ENCODE measurements around the gene KCTD10.

Gene KCTD10

GRCh38 chr12:109449845-109450532 lies 27.1 kb downstream of the KCTD10 start:
- peak; percentile 52 for DNase-seq
- H4K5ac ChIP-seq (ENCODE audit: low read length) = no peak overlapping the region
- H2BK15ac ChIP-seq (replicated peaks; ENCODE audit: low read depth) = no peak overlapping the region
- H3K36me3 ChIP-seq (ENCODE audit: control insufficient read depth, insufficient read depth, low read length) = peaks cover 4% of the 10 kb centered on the region
- no peaks in the 10 kb centered on the region for H3K79me1 ChIP-seq (ENCODE audit: low read length)
- H2AK5ac ChIP-seq (ENCODE audit: low read length) = no peak overlapping the region
- H3K23ac ChIP-seq (ENCODE audit: low read length) = no peak overlapping the region
- H3K18ac ChIP-seq (ENCODE audit: low read length) = no peak overlapping the region
- H3K27ac ChIP-seq (ENCODE audit: low read depth, low read length) = no peak overlapping the region
- H3K4me1 ChIP-seq (ENCODE audit: control insufficient read depth, low read depth, low read length) = no peaks in the 10 kb centered on the region
- H2BK120ac ChIP-seq (ENCODE audit: low read depth, low read length) = no peak overlapping the region
- no peak overlapping the region for H3K4ac ChIP-seq (ENCODE audit: low read depth, low read length)
- no peak overlapping the region for H3K9ac ChIP-seq (ENCODE audit: low read length)
- no peaks in the 10 kb centered on the region for H3K27me3 ChIP-seq (ENCODE audit: insufficient read depth, low read length, poor library complexity)
- no CpG with 5 or more reads among the region's 16 CpGs for WGBS (ENCODE audit: extremely low coverage, insufficient coverage, low lambda C conversion rate)
- no peak overlapping the region for H3K56ac ChIP-seq (ENCODE audit: low read length)
- no peak overlapping the region for H3K4me2 ChIP-seq (ENCODE audit: low read length)
- H2BK5ac ChIP-seq (ENCODE audit: low read length) = no peak overlapping the region
- H3K79me2 ChIP-seq (ENCODE audit: control insufficient read depth, insufficient read depth, low read length) = peaks cover 2% of the 10 kb centered on the region
- no peak overlapping the region for H3K4me3 ChIP-seq (ENCODE audit: low read length)
- no peak overlapping the region for H4K8ac ChIP-seq (ENCODE audit: low read depth, low read length)

- Histone ChIP-seq H3K79me2 (ENCODE audit: control insufficient read depth, insufficient read depth, low read length) (peaks cover 2% of the 10 kb centered on the region), H3K36me3 (ENCODE audit: control insufficient read depth, insufficient read depth, low read length) (peaks cover 2% of the 10 kb centered on the region)
- no CpG with 5 or more reads among the region's 8 CpGs for WGBS (ENCODE audit: extremely low coverage, insufficient coverage, low lambda C conversion rate)
Observed at GRCh38 chr12:109448707-109449390, 28.3 kb downstream of the KCTD10 start.

DNA sequence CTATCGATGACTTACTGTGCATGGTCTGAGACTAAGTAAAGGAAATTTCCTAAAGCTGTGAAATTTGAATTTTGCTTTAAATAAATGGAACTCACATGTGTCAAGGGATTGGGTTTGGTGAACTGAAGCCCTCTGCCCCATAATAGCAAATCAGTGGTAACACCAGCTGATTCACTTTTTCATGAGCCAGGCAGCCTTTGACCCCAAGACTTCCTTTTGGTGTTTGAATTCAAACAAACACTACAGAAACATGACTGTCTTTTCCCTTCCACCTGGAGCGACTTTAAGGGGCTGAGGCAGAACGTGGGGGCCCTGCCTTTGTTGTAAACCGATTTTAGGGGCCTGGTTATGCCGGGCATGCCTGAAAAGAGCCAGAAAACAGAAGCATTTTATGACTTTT lies 28.8 kb downstream of the KCTD10 start:
- Histone ChIP-seq H3K27ac (ENCODE audit: low read depth, low read length) (no peak overlapping the region), H3K4me2 (ENCODE audit: low read length) (no peak overlapping the region), H4K8ac (ENCODE audit: low read depth, low read length) (no peak overlapping the region), H3K4ac (ENCODE audit: low read depth, low read length) (no peak overlapping the region), H3K23ac (ENCODE audit: low read length) (no peak overlapping the region), H3K4me1 (ENCODE audit: control insufficient read depth, low read depth, low read length) (no peaks in the 10 kb centered on the region), H3K9ac (ENCODE audit: low read length) (no peak overlapping the region), H4K5ac (ENCODE audit: low read length) (no peak overlapping the region), H3K79me1 (ENCODE audit: low read length) (no peaks in the 10 kb centered on the region), H3K36me3 (ENCODE audit: control insufficient read depth, insufficient read depth, low read length) (peaks cover 2% of the 10 kb centered on the region), H2BK120ac (ENCODE audit: low read depth, low read length) (no peak overlapping the region), H2AK5ac (ENCODE audit: low read length) (no peak overlapping the region), H2BK5ac (ENCODE audit: low read length) (no peak overlapping the region), H3K4me3 (ENCODE audit: low read length) (no peak overlapping the region), H3K27me3 (ENCODE audit: insufficient read depth, low read length, poor library complexity) (no peaks in the 10 kb centered on the region), H2BK15ac (replicated peaks; ENCODE audit: low read depth) (no peak overlapping the region), H3K79me2 (ENCODE audit: control insufficient read depth, insufficient read depth, low read length) (peaks cover 2% of the 10 kb centered on the region), H3K18ac (ENCODE audit: low read length) (no peak overlapping the region), H3K56ac (ENCODE audit: low read length) (no peak overlapping the region)
- WGBS (ENCODE audit: extremely low coverage, insufficient coverage, low lambda C conversion rate) = no CpG with 5 or more reads among the region's 5 CpGs
- DNase-seq = no peak

More at GRCh38 chr12:109448707-109449390, 28.3 kb downstream of the KCTD10 start:
- H3K4me1 ChIP-seq (ENCODE audit: control insufficient read depth, low read depth, low read length) = no peaks in the 10 kb centered on the region
- no peak overlapping the region for H2BK5ac ChIP-seq (ENCODE audit: low read length)
- H3K4me2 ChIP-seq (ENCODE audit: low read length) = no peak overlapping the region
- no peak overlapping the region for H3K18ac ChIP-seq (ENCODE audit: low read length)
- H3K79me1 ChIP-seq (ENCODE audit: low read length) = no peaks in the 10 kb centered on the region
- H2BK15ac ChIP-seq (replicated peaks; ENCODE audit: low read depth) = no peak overlapping the region
- no peak overlapping the region for H3K9ac ChIP-seq (ENCODE audit: low read length)
- no peaks in the 10 kb centered on the region for H3K27me3 ChIP-seq (ENCODE audit: insufficient read depth, low read length, poor library complexity)
- no peak overlapping the region for H3K27ac ChIP-seq (ENCODE audit: low read depth, low read length)
- no peak overlapping the region for H4K5ac ChIP-seq (ENCODE audit: low read length)
- DNase-seq = no peak
- no peak overlapping the region for H3K4me3 ChIP-seq (ENCODE audit: low read length)
- H2AK5ac ChIP-seq (ENCODE audit: low read length) = no peak overlapping the region
- H3K4ac ChIP-seq (ENCODE audit: low read depth, low read length) = no peak overlapping the region
- no peak overlapping the region for H4K8ac ChIP-seq (ENCODE audit: low read depth, low read length)
- H2BK120ac ChIP-seq (ENCODE audit: low read depth, low read length) = no peak overlapping the region
- H3K23ac ChIP-seq (ENCODE audit: low read length) = no peak overlapping the region
- no peak overlapping the region for H3K56ac ChIP-seq (ENCODE audit: low read length)

DNA sequence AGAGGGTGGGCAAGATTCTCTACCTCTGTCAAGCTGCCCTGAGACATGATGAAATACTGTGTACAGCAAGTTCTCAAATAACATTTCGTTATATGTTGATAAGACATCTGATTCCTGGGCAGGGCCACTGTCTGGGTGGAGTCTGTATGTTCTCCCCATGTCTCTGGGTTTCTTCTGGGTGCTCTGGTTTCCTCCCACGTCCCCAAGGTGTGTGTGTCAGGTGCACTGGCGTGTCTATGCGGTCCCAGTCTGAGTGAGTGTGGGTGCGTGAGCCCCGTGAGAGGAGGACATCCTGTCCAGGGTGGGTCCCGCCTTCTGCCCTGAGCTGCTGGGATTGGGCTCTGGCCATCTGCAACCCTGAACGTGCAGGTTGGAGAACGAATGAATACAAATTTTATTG lies 29.6 kb downstream of the KCTD10 start:
- Histone ChIP-seq H3K79me1 (ENCODE audit: low read length) (no peaks in the 10 kb centered on the region), H3K4me3 (ENCODE audit: low read length) (no peak overlapping the region), H3K27me3 (ENCODE audit: insufficient read depth, low read length, poor library complexity) (no peaks in the 10 kb centered on the region), H3K27ac (ENCODE audit: low read depth, low read length) (no peak overlapping the region), H3K4me1 (ENCODE audit: control insufficient read depth, low read depth, low read length) (no peaks in the 10 kb centered on the region), H3K18ac (ENCODE audit: low read length) (no peak overlapping the region), H2BK120ac (ENCODE audit: low read depth, low read length) (no peak overlapping the region), H4K5ac (ENCODE audit: low read length) (no peak overlapping the region), H2BK15ac (replicated peaks; ENCODE audit: low read depth) (no peak overlapping the region), H3K4me2 (ENCODE audit: low read length) (no peak overlapping the region), H3K36me3 (ENCODE audit: control insufficient read depth, insufficient read depth, low read length) (peaks cover 2% of the 10 kb centered on the region), H3K56ac (ENCODE audit: low read length) (no peak overlapping the region), H3K23ac (ENCODE audit: low read length) (no peak overlapping the region), H4K8ac (ENCODE audit: low read depth, low read length) (no peak overlapping the region), H3K9ac (ENCODE audit: low read length) (no peak overlapping the region), H3K79me2 (ENCODE audit: control insufficient read depth, insufficient read depth, low read length) (peaks cover 2% of the 10 kb centered on the region), H3K4ac (ENCODE audit: low read depth, low read length) (no peak overlapping the region), H2BK5ac (ENCODE audit: low read length) (no peak overlapping the region), H2AK5ac (ENCODE audit: low read length) (no peak overlapping the region)
- WGBS (ENCODE audit: extremely low coverage, insufficient coverage, low lambda C conversion rate) = no CpG with 5 or more reads among the region's 9 CpGs
- no peak for DNase-seq

DNA sequence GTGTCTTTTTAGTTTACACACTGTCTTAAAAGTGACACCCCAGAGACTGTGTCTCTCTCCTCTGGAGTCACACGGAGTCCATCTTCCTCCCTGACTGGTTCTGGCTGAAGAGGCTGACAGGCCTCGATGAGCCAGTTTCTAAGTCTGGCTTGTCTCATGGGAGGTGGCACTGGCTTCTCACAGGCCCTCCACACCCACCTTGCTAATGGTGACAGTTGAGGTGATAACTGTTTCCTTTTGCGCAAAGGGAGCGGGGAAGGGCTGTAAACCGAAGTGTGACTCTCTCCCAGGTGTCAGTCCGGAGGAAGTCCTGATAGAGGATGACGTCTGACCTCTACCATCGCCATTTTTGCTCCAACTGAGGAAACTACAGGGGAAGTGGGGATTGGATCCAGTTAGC lies 30.2 kb downstream of the KCTD10 start:
- Histone ChIP-seq H3K4me1 (ENCODE audit: control insufficient read depth, low read depth, low read length) (no peaks in the 10 kb centered on the region), H4K5ac (ENCODE audit: low read length) (no peak overlapping the region), H3K27me3 (ENCODE audit: insufficient read depth, low read length, poor library complexity) (no peaks in the 10 kb centered on the region), H3K4me2 (ENCODE audit: low read length) (no peak overlapping the region), H3K79me2 (ENCODE audit: control insufficient read depth, insufficient read depth, low read length) (peaks cover 2% of the 10 kb centered on the region), H2AK5ac (ENCODE audit: low read length) (no peak overlapping the region), H3K23ac (ENCODE audit: low read length) (no peak overlapping the region), H3K4me3 (ENCODE audit: low read length) (no peak overlapping the region), H3K18ac (ENCODE audit: low read length) (no peak overlapping the region), H2BK15ac (replicated peaks; ENCODE audit: low read depth) (no peak overlapping the region), H3K27ac (ENCODE audit: low read depth, low read length) (no peak overlapping the region), H3K36me3 (ENCODE audit: control insufficient read depth, insufficient read depth, low read length) (peaks cover 2% of the 10 kb centered on the region), H3K9ac (ENCODE audit: low read length) (no peak overlapping the region), H2BK5ac (ENCODE audit: low read length) (no peak overlapping the region), H2BK120ac (ENCODE audit: low read depth, low read length) (no peak overlapping the region), H3K4ac (ENCODE audit: low read depth, low read length) (no peak overlapping the region), H4K8ac (ENCODE audit: low read depth, low read length) (no peak overlapping the region), H3K56ac (ENCODE audit: low read length) (no peak overlapping the region), H3K79me1 (ENCODE audit: low read length) (no peaks in the 10 kb centered on the region)
- no peak for DNase-seq
- WGBS (ENCODE audit: extremely low coverage, insufficient coverage, low lambda C conversion rate) = no CpG with 5 or more reads among the region's 8 CpGs
